Body of pancreas (tissue), 4 donors: Measurements from ENCODE around the gene DNAJC1.

ENCODE experiments used
- POLR2A ChIP-seq, 3 donors: fragments of 450-650 bp; IDR thresholded peaks; one replicate each; pipeline ENCODE4 v1.6.1; 2016; ENCODE audit warnings: antibody characterized with exemption in 3 of 3, mild to moderate bottlenecking in 2 of 3
- TF ChIP-seq, protein P1 (sequence below), 7 experiments: fragments of 450-650 bp in 4 of 7; fragments of 200-600 bp in 3 of 7; sonication (generic) in 3 of 7; IDR thresholded peaks; one replicate each; pipeline ENCODE4 v1.5.1; 2016 to 2019; ENCODE audit warnings: antibody characterized with exemption in 7 of 7

DNA sequence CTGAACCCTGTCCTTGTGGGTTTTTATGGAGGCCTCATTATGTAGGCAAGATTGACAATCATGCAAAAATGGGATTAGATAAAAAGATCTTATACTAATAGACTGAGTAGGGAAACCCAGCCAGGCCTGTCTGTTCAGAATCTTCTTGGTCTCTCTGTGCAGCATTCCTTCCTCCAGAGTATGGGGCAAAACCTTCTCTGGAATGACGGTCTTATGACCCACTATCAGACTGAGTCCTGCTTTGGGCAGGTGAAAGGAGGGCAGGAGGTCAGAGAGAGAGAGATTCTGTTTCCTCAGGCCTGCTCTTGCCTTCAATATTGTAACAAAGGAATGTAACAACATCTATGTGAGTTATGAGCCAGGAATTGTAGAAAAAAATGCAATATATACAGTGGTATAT is 182.6 kb downstream of the DNAJC1 start:
- TF ChIP-seq, protein P1, sequence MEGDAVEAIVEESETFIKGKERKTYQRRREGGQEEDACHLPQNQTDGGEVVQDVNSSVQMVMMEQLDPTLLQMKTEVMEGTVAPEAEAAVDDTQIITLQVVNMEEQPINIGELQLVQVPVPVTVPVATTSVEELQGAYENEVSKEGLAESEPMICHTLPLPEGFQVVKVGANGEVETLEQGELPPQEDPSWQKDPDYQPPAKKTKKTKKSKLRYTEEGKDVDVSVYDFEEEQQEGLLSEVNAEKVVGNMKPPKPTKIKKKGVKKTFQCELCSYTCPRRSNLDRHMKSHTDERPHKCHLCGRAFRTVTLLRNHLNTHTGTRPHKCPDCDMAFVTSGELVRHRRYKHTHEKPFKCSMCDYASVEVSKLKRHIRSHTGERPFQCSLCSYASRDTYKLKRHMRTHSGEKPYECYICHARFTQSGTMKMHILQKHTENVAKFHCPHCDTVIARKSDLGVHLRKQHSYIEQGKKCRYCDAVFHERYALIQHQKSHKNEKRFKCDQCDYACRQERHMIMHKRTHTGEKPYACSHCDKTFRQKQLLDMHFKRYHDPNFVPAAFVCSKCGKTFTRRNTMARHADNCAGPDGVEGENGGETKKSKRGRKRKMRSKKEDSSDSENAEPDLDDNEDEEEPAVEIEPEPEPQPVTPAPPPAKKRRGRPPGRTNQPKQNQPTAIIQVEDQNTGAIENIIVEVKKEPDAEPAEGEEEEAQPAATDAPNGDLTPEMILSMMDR (IDR thresholded peaks at IDR 0.05): no peak
- TF ChIP-seq POLR2A (IDR thresholded peaks at IDR 0.05): no peak
